Measurements from ENCODE around the gene DYNLT2. TPM values are rescaled to one million over a fixed set of nuclear protein-coding genes. Genes with fewer than 3 reads are reported as not detected.
A peak's percentile ranks its signal among the peaks of the same experiment; 100 is the strongest.
"Not testable (repeated sequence)": the region's sequence is repeated elsewhere in the genome, so short reads cannot be mapped to it uniquely, and the experiment has no call there.

DYNLT2 gene
- total RNA-seq, 1 donor from 2014 or later: 0.75 TPM

GRCh38 chr6:169785566-169785965 is 34.2 kb upstream of the DYNLT2 start:
- DNase-seq (no peak), ATAC-seq (ENCODE audit: poor library complexity) (no peak)
- intact Hi-C loops (cut with DNase I): loop anchor here (5.0 kb wide), 1 partner anchor 747 kb away; no protein-coding TSS in a partner anchor

- intact Hi-C loops (cut with DNase I): loop anchor here (5.0 kb wide), 1 partner anchor 747 kb away; no protein-coding TSS in a partner anchor
- no peak for DNase-seq
- no peak for ATAC-seq (ENCODE audit: poor library complexity)
Observed at GRCh38 chr6:169784821-169785340, 33.5 kb upstream of the DYNLT2 start.

GRCh38 chr6:169783971-169784820 is 32.8 kb upstream of the DYNLT2 start:
- no peak for DNase-seq
- no peak for ATAC-seq (ENCODE audit: poor library complexity)
- intact Hi-C loops (cut with DNase I): no loop called here

GRCh38 chr6:169783401-169783800 is 32.0 kb upstream of the DYNLT2 start:
- intact Hi-C loops (cut with DNase I): no loop called here
- DNase-seq: no peak
- no peak for ATAC-seq (ENCODE audit: poor library complexity)

GRCh38 chr6:169782966-169783365 is 31.6 kb upstream of the DYNLT2 start:
- intact Hi-C loops (cut with DNase I): no loop called here
- DNase-seq (no peak), ATAC-seq (ENCODE audit: poor library complexity) (no peak)

GRCh38 chr6:169780571-169781091 is 29.3 kb upstream of the DYNLT2 start:
- DNase-seq: no peak
- intact Hi-C loops (cut with DNase I): no loop called here
- ATAC-seq (ENCODE audit: poor library complexity): no peak

GRCh38 chr6:169779896-169780295 is 28.5 kb upstream of the DYNLT2 start:
- DNase-seq (no peak), ATAC-seq (ENCODE audit: poor library complexity) (no peak)
- intact Hi-C loops (cut with DNase I): no loop called here

GRCh38 chr6:169779092-169779815 is 27.9 kb upstream of the DYNLT2 start:
- DNase-seq (no peak), ATAC-seq (ENCODE audit: poor library complexity) (no peak)
- intact Hi-C loops (cut with DNase I): no loop called here

- DNase-seq: no peak
- intact Hi-C loops (cut with DNase I): no loop called here
- no peak for ATAC-seq (ENCODE audit: poor library complexity)
Observed at GRCh38 chr6:169778646-169779045, 27.3 kb upstream of the DYNLT2 start.

GRCh38 chr6:169777896-169778295 is 26.5 kb upstream of the DYNLT2 start:
- no peak for DNase-seq
- intact Hi-C loops (cut with DNase I): no loop called here
- no peak for ATAC-seq (ENCODE audit: poor library complexity)

- intact Hi-C loops (cut with DNase I): no loop called here
- ATAC-seq (ENCODE audit: poor library complexity): no peak
- no peak for DNase-seq
Observed at GRCh38 chr6:169776379-169776778, 25.0 kb upstream of the DYNLT2 start.

- DNase-seq: no peak
- intact Hi-C loops (cut with DNase I): no loop called here
- ATAC-seq (ENCODE audit: poor library complexity): no peak
Observed at GRCh38 chr6:169775321-169775720, 23.9 kb upstream of the DYNLT2 start.

GRCh38 chr6:169774347-169774746 is 23.0 kb upstream of the DYNLT2 start:
- intact Hi-C loops (cut with DNase I): no loop called here
- ATAC-seq (ENCODE audit: poor library complexity) (no peak), DNase-seq (no peak)

- no peak for ATAC-seq (ENCODE audit: poor library complexity)
Observed at GRCh38 chr6:169766921-169767736, 15.8 kb upstream of the DYNLT2 start.

GRCh38 chr6:169766232-169766631 is 14.9 kb upstream of the DYNLT2 start:
- intact Hi-C loops (cut with DNase I): no loop called here
- ATAC-seq (ENCODE audit: poor library complexity) (no peak), DNase-seq (no peak)

More at GRCh38 chr6:169766921-169767736, 15.8 kb upstream of the DYNLT2 start:
- DNase-seq: no peak
- intact Hi-C loops (cut with DNase I): no loop called here

GRCh38 chr6:169765789-169766188 is 14.4 kb upstream of the DYNLT2 start:
- DNase-seq; intact Hi-C loops (cut with DNase I); ATAC-seq (ENCODE audit: poor library complexity): not testable (repeated sequence)

GRCh38 chr6:169763881-169764280 is 12.5 kb upstream of the DYNLT2 start:
- no peak for DNase-seq
- no peak for ATAC-seq (ENCODE audit: poor library complexity)

GRCh38 chr6:169763308-169763707 is 11.9 kb upstream of the DYNLT2 start:
- ATAC-seq (ENCODE audit: poor library complexity) (peak; percentile 85), DNase-seq (peak; percentile 69)
- intact Hi-C loops (cut with DNase I): no loop called here

More at GRCh38 chr6:169763881-169764280, 12.5 kb upstream of the DYNLT2 start:
- intact Hi-C loops (cut with DNase I): no loop called here

Data from Right ventricle myocardium superior (tissue), 1 donor.